ENCODE measurements around the gene KCNJ10.

GRCh38 chr1:159972443-159973205, 97.3 kb downstream of the KCNJ10 start:
- no peak for TF ChIP-seq POLR2A (IDR thresholded peaks at IDR 0.05; ENCODE audit: low read length)
- TF ChIP-seq GATA1 (IDR thresholded peaks at IDR 0.05; ENCODE audit: low read depth, low read length) = no peak
